Right cardiac atrium (tissue), 5 donors: Measurements from ENCODE around the gene RSRC1. TPM values are rescaled to one million over a fixed set of nuclear protein-coding genes. Genes with fewer than 3 reads are reported as not detected.

Source experiments
- ATAC-seq, 2 donors: fragments of 200-7000 bp; cut with Tn5 transposase; one replicate each; pipeline versions ENCODE4 v1.8.0 to v1.9.1; 2020; ENCODE audit warnings: moderate library complexity in 2 of 2, mild to moderate bottlenecking in 1 of 2
- DNase-seq, 3 donors: peaks; one replicate each; pipeline ENCODE4 v3.0.0-alpha.2; 2020
- H3K27ac ChIP-seq: one replicate; pipeline ENCODE4 v1.5.1; 2013; ENCODE audit warnings: mild to moderate bottlenecking, low read length, control low read depth, moderate library complexity
- H3K27me3 ChIP-seq: one replicate; pipeline ENCODE4 v1.6.1; 2013; ENCODE audit not compliant: control insufficient read depth, insufficient read depth
- H3K4me1 ChIP-seq: one replicate; pipeline ENCODE4 v1.6.1; 2013; ENCODE audit warnings: low read length; ENCODE audit not compliant: control insufficient read depth, insufficient read depth
- H3K4me3 ChIP-seq: one replicate; pipeline ENCODE4 v1.5.1; 2013; ENCODE audit warnings: low read length, control low read depth
- H3K9me3 ChIP-seq: one replicate; pipeline ENCODE4 v1.6.1; 2013; ENCODE audit warnings: low read length; ENCODE audit not compliant: control insufficient read depth
- WGBS: extraction: QIAGEN DNeasy Blood & Tissue Kit; methylation state at CpG from one replicate; pipeline ENCODE4 v1.1.7; 2013; 5-methylcytosine and 5-hydroxymethylcytosine counted together
- intact Hi-C, 4 donors: fragments of 100-400 bp; cut with DNase I; formaldehyde crosslinking; loops; one replicate each; pipeline versions ENCODE4 v1.11.0 to v1.14.0; 2022 to 2023
- polyA plus RNA-seq: library from polyadenylated mRNA; stranded (reverse); fragments of 200-250 nt; gene quantifications from one replicate; pipeline ENCODE4 v1.2.3, GENCODE V29; 2013
- total RNA-seq, 4 donors: library from RNA; stranded (reverse); fragmentation: NEBNext Ultra II Directional; extraction: Animal tissue kit (Norgen Biotek cat#: 25700); gene quantifications; one replicate each; pipeline ENCODE4 v1.2.1, GENCODE V29; 2021
- donor health status: healthy with polysubstance abuse.
- donor health status: DM: no; HTN: yes; CAD: no.
- donor health status: DM: no; HTN: no; CAD: no.
- donor health status: DM: no; HTN: yes; CAD: no; lungs with severe emphysema.
- donor health status: DM: yes; HTN: yes; CAD: no.

RSRC1 gene
- total and polyA plus RNA-seq, 5 donors, result 23.0 to 31.0 (median 28.2) TPM

GRCh38 chr3:158244274-158244673 is 134.4 kb downstream of the RSRC1 start:
- WGBS, result 99% methylated on average over 1 of the region's 1 CpG
- intact Hi-C loops, result no loop called here
- Histone ChIP-seq H3K4me3 (no peak overlapping the region), H3K9me3 (no peaks in the 10 kb centered on the region), H3K27ac (no peak overlapping the region), H3K4me1 (no peaks in the 10 kb centered on the region), H3K27me3 (no peaks in the 10 kb centered on the region)
- no peak for DNase-seq
- no peak for ATAC-seq

- Histone ChIP-seq H3K9me3 (no peaks in the 10 kb centered on the region), H3K4me3 (no peak overlapping the region), H3K27me3 (no peaks in the 10 kb centered on the region), H3K27ac (no peak overlapping the region), H3K4me1 (no peaks in the 10 kb centered on the region)
- DNase-seq (no peak), ATAC-seq (no peak)
- intact Hi-C loops, result no loop called here
- 94% methylated on average over 3 of the region's 3 CpGs for WGBS
Measured at GRCh38 chr3:158247288-158247687, 137.4 kb downstream of the RSRC1 start.

DNA sequence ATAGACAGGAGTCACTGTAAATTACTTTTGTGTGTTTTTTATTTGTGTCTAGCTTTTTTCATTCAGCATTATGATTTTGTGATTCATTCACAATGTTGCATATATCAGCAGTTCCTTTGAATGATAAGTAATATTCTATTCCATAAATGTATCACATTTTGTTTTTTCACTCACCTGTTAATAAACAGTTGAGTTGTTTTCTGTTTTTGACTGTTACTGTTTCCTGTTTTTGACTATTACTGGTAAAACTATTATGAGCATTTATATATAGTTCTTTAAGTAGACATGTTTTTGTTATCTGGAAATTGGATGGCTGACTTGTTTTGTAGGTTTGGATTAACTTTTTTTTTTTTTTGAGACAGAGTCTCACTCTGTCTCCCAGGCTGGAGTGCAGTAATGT is 138.4 kb downstream of the RSRC1 start:
- Histone ChIP-seq H3K27ac (no peak overlapping the region), H3K4me1 (no peaks in the 10 kb centered on the region), H3K9me3 (no peaks in the 10 kb centered on the region), H3K4me3 (no peak overlapping the region), H3K27me3 (no peaks in the 10 kb centered on the region)
- intact Hi-C loops, result no loop called here
- DNase-seq (no peak), ATAC-seq (no peak)

GRCh38 chr3:158249183-158249582 is 139.3 kb downstream of the RSRC1 start:
- Histone ChIP-seq H3K27ac (no peak overlapping the region), H3K4me1 (no peaks in the 10 kb centered on the region), H3K9me3 (no peaks in the 10 kb centered on the region), H3K4me3 (no peak overlapping the region), H3K27me3 (no peaks in the 10 kb centered on the region)
- intact Hi-C loops, result no loop called here
- 71% methylated on average over 2 of the region's 2 CpGs for WGBS
- DNase-seq, result no peak
- ATAC-seq, result peak in 1 of 2 donors; percentile 56

GRCh38 chr3:158258619-158259018 is 148.7 kb downstream of the RSRC1 start:
- no peak overlapping the region for H3K4me3 ChIP-seq
- WGBS, result 83% methylated on average over 3 of the region's 3 CpGs
- ATAC-seq, result no peak

DNA sequence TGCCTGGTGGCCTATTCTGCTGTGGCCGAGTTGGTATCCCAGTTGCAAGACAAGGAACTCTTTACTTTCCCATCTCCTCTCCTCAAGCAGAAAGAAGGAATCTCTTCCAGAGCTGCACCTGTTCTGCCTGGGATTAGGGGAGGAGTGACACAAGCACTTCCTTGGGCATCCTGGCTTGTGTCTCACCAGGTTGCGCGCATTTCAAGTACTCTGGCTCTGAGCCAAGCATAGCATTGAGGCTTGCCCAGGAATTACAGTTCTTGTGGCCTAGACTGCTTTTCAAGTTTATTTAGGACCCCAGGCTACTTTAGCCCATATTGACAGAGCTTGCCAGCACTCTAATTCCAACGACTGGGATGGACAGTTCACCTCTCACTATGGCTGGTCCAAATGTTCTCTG is 150.5 kb downstream of the RSRC1 start:
- Histone ChIP-seq H3K27ac (no peak overlapping the region), H3K9me3 (no peaks in the 10 kb centered on the region), H3K4me1 (peaks cover 1% of the 10 kb centered on the region), H3K27me3 (no peaks in the 10 kb centered on the region), H3K4me3 (no peak overlapping the region)
- no peak for DNase-seq
- intact Hi-C loops, result no loop called here
- ATAC-seq, result no peak
- WGBS, result 85% methylated on average over 4 of the region's 4 CpGs

More at GRCh38 chr3:158258619-158259018, 148.7 kb downstream of the RSRC1 start:
- H3K9me3 ChIP-seq, result no peaks in the 10 kb centered on the region
- H3K27me3 ChIP-seq, result no peaks in the 10 kb centered on the region
- no peaks in the 10 kb centered on the region for H3K4me1 ChIP-seq
- DNase-seq, result no peak
- no peak overlapping the region for H3K27ac ChIP-seq
- intact Hi-C loops, result no loop called here

DNA sequence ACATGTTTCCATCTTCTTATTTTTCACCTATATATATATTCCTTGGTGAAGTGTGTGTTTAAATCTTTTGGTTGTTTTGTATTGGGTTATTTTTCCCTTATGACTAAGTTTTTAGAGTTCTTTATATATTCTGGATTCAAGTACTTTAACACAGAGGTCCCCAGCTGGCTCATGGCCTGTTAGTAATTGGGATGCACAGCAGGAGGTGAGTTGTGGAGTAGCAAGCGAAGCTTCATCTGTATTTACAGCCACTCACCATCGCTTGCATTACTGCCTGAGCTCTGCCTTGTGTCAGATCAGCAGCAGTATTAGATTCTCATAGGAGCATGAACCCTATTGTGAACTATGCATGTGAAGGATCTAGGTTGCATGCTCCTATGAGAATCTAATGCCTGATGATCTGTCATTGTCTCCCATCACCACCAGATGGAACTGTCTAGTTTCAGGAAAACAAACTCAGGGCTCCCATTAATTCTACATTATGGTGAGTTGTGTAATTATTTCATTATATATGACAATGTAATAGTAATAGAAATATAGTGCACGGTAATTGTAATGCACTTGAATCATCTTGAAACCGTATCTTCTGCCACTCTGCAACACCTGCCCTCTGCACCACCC is 151.6 kb downstream of the RSRC1 start:
- no peak overlapping the region for H3K4me3 ChIP-seq
- peaks cover 1% of the 10 kb centered on the region for H3K4me1 ChIP-seq
- H3K27ac ChIP-seq, result no peak overlapping the region
- DNase-seq, result no peak
- intact Hi-C loops, result no loop called here
- 82% methylated on average over 4 of the region's 4 CpGs for WGBS
- H3K9me3 ChIP-seq, result no peaks in the 10 kb centered on the region
- ATAC-seq, result no peak
- H3K27me3 ChIP-seq, result no peaks in the 10 kb centered on the region

DNA sequence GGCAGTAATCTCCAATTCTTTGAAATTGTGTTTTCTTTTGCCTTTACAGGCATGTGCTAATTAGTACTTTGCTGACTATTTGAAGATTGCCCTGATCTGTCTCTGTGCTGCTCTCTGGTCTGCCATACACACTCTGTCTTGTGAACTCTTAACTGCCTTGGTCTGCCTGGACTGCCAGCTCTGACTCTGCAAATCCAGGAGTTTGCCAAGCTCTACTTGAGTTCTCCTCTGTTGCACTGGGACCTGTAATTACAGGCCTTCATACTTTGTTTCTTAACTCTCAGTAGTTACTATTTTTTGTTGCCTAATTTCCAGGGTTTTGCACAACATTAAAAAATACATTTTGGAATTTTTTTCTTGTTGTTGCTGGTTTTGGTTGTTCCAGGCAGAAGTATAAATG is 155.0 kb downstream of the RSRC1 start:
- Histone ChIP-seq H3K9me3 (peaks cover 3% of the 10 kb centered on the region), H3K4me3 (no peak overlapping the region), H3K4me1 (peaks cover 1% of the 10 kb centered on the region), H3K27me3 (no peaks in the 10 kb centered on the region), H3K27ac (no peak overlapping the region)
- DNase-seq, result peak in 1 of 3 donors; percentile 56
- intact Hi-C loops, result no loop called here
- ATAC-seq, result peak in 1 of 2 donors; percentile 55

DNA sequence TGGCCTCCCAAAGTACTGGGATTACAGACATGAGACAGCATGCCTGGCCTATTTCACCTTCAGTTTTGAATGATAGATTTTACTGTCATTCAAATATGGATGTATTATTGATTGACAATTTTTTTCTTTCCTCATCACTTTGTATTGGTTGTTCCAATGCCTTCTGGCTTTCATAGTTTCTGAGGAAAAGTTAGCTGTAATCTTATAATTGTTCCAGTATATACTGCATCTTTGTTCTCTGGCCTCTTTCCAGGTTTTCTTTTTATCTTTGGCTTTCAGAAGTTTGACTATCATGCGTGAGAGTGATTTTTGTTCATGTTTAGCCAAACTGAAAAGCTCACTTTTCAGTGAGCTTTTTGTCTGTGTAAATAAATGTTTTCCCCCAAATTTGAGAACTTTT is 157.1 kb downstream of the RSRC1 start:
- H3K9me3 ChIP-seq, result peaks cover 3% of the 10 kb centered on the region
- peaks cover 1% of the 10 kb centered on the region for H3K4me1 ChIP-seq
- ATAC-seq, result no peak
- WGBS, result 99% methylated on average over 1 of the region's 1 CpG
- no peak for DNase-seq
- H3K4me3 ChIP-seq, result no peak overlapping the region
- H3K27me3 ChIP-seq, result no peaks in the 10 kb centered on the region
- intact Hi-C loops, result no loop called here
- no peak overlapping the region for H3K27ac ChIP-seq

DNA sequence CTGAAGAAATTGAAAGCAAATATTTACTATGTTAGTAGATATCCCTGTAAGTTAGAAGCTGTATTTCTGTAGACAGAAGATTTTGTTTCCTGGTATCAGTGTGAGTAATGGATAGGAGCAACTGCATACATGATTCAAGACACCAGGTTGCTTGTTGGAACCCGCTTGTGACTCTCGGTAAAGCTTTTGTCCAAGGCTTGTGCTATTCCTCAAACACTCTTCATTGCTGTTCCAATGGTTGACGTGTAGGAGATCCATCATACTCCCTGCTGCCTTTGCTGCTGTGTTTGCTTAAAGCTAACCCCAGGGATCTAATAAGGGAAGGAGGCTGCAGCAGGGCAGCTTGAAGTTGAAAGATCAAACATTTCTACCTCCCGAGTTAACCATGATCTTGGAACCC is 160.1 kb downstream of the RSRC1 start:
- peaks cover 3% of the 10 kb centered on the region for H3K9me3 ChIP-seq
- ATAC-seq (no peak), DNase-seq (no peak)
- H3K4me1 ChIP-seq, result no peaks in the 10 kb centered on the region
- H3K27ac ChIP-seq, result no peak overlapping the region
- WGBS, result 90% methylated on average over 4 of the region's 4 CpGs
- intact Hi-C loops, result no loop called here
- H3K4me3 ChIP-seq, result no peak overlapping the region
- no peaks in the 10 kb centered on the region for H3K27me3 ChIP-seq

DNA sequence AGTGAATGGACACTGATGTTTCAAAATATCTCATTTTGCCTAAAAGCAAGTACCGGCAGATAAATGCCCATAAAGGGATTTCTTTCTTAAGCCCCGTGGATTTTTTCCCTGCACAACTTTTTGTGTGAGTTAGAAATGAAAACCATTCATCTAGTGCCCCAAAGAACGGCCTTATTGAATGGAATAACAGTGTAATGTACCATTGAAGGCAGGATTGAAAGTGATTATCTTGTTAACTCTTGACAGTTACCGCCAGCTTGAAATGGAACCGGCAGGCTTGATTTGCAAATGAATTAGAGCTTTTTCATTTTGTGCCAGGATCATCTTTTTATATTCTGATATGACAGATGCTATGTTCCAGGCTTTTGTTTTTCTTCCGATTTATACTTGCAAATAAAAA is 162.2 kb downstream of the RSRC1 start:
- Histone ChIP-seq H3K4me3 (no peak overlapping the region), H3K9me3 (no peaks in the 10 kb centered on the region), H3K4me1 (no peaks in the 10 kb centered on the region), H3K27me3 (no peaks in the 10 kb centered on the region), H3K27ac (no peak overlapping the region)
- WGBS, result 81% methylated on average over 6 of the region's 6 CpGs
- no peak for ATAC-seq
- no peak for DNase-seq
- intact Hi-C loops, result no loop called here

- intact Hi-C loops, result no loop called here
- no peaks in the 10 kb centered on the region for H3K27me3 ChIP-seq
- H3K4me3 ChIP-seq, result no peak overlapping the region
- no peak overlapping the region for H3K27ac ChIP-seq
- ATAC-seq (no peak), DNase-seq (no peak)
- H3K9me3 ChIP-seq, result no peaks in the 10 kb centered on the region
- WGBS, result 90% methylated on average over 1 of the region's 1 CpG
- no peaks in the 10 kb centered on the region for H3K4me1 ChIP-seq
Measured at GRCh38 chr3:158273656-158274055, 163.8 kb downstream of the RSRC1 start.
